GM23338 (cell line): ENCODE results near the gene XPNPEP2. TPM values are rescaled to one million over a fixed set of nuclear protein-coding genes. Genes with fewer than 3 reads are reported as not detected.

Experiments used
- ATAC-seq: fragments of 200-7000 bp; cut with Tn5 transposase; 3 replicates; pipeline ENCODE4 v1.9.1; 2020
- DNase-seq: peaks from one replicate; pipeline ENCODE4 v3.0.0-alpha.2; 2015; ENCODE audit warnings: low spot score
- H2AFZ ChIP-seq: fragments of 200-600 bp; sonication (generic); 2 replicates; pipeline ENCODE4 v1.8.0; 2016; ENCODE audit warnings: antibody characterized with exemption, mild to moderate bottlenecking, moderate library complexity
- H3F3A ChIP-seq: fragments of 200-600 bp; sonication (generic); replicated peaks from 2 replicates; pipeline ENCODE4 v1.8.0; 2017; ENCODE audit warnings: antibody characterized with exemption, mixed run types, low read depth
- H3K27ac ChIP-seq: fragments of 200-600 bp; sonication (generic); 2 replicates; pipeline ENCODE4 v1.6.1; 2016; ENCODE audit warnings: low read depth
- H3K27me3 ChIP-seq: fragments of 200-600 bp; sonication (generic); 2 replicates; pipeline ENCODE4 v1.8.0; 2016; ENCODE audit warnings: mild to moderate bottlenecking, mixed run types, moderate library complexity; ENCODE audit not compliant: insufficient read depth
- H3K36me3 ChIP-seq: fragments of 200-600 bp; sonication (generic); 2 replicates; pipeline ENCODE4 v1.8.0; 2016; ENCODE audit warnings: mild to moderate bottlenecking; ENCODE audit not compliant: insufficient read depth
- H3K4me1 ChIP-seq: fragments of 200-600 bp; sonication (generic); 2 replicates; pipeline ENCODE4 v1.8.0; 2016; ENCODE audit warnings: mild to moderate bottlenecking, moderate library complexity; ENCODE audit not compliant: insufficient read depth
- H3K4me2 ChIP-seq: fragments of 200-600 bp; sonication (generic); 2 replicates; pipeline ENCODE4 v1.7.1; 2017; ENCODE audit warnings: mixed run types
- H3K4me3 ChIP-seq: fragments of 200-600 bp; sonication (generic); 2 replicates; pipeline ENCODE4 v1.6.1; 2016; ENCODE audit warnings: mixed run types
- H3K79me2 ChIP-seq: fragments of 200-600 bp; sonication (generic); replicated peaks from 2 replicates; pipeline ENCODE4 v1.8.0; 2017; ENCODE audit warnings: mild to moderate bottlenecking; ENCODE audit not compliant: insufficient read depth
- H3K9me2 ChIP-seq: fragments of 200-600 bp; sonication (generic); 2 replicates; pipeline ENCODE4 v1.8.0; 2017; ENCODE audit not compliant: insufficient read depth
- H4K20me1 ChIP-seq: fragments of 200-600 bp; sonication (generic); replicated peaks from 2 replicates; pipeline ENCODE4 v1.8.0; 2017; ENCODE audit warnings: mild to moderate bottlenecking; ENCODE audit not compliant: insufficient read depth
- H3K27ac Mint-ChIP-seq: 2 replicates; pipeline ENCODE4 v1.8.0; 2020; ENCODE audit warnings: inconsistent platforms, mild to moderate bottlenecking, moderate library complexity, mixed read lengths
- H3K27me3 Mint-ChIP-seq: 3 replicates; pipeline ENCODE4 v1.8.0; 2022; ENCODE audit warnings: low read depth, mild to moderate bottlenecking, moderate library complexity, mixed read lengths, inconsistent platforms; ENCODE audit not compliant: insufficient read depth, poor library complexity
- H3K36me3 Mint-ChIP-seq: 3 replicates; pipeline ENCODE4 v1.8.0; 2021; ENCODE audit warnings: low read depth, mild to moderate bottlenecking, inconsistent platforms, moderate library complexity, mixed read lengths
- H3K4me1 Mint-ChIP-seq: 3 replicates; pipeline ENCODE4 v1.8.0; 2020; ENCODE audit warnings: mild to moderate bottlenecking, inconsistent platforms, mixed read lengths
- H3K4me3 Mint-ChIP-seq: 3 replicates; pipeline ENCODE4 v1.8.0; 2021; ENCODE audit warnings: moderate library complexity, mild to moderate bottlenecking, inconsistent platforms, mixed read lengths
- H3K9me3 Mint-ChIP-seq: 3 replicates; pipeline ENCODE4 v1.8.0; 2020; ENCODE audit warnings: moderate library complexity, mild to moderate bottlenecking, inconsistent platforms, mixed read lengths
- EZH2 ChIP-seq: fragments of 200-600 bp; sonication (generic); IDR thresholded peaks from one replicate; pipeline ENCODE4 v1.8.0; 2017; ENCODE audit warnings: antibody characterized with exemption, mild to moderate bottlenecking, low read depth; ENCODE audit not compliant: unreplicated experiment
- EZH2phosphoT487 ChIP-seq: fragments of 200-600 bp; sonication (generic); IDR thresholded peaks from one replicate; pipeline ENCODE4 v1.8.1; 2018; ENCODE audit warnings: antibody characterized with exemption; ENCODE audit not compliant: unreplicated experiment
- JUNB ChIP-seq: IDR thresholded peaks from one replicate; pipeline ENCODE4 v1.6.1; 2016; ENCODE audit warnings: antibody characterized with exemption; ENCODE audit not compliant: unreplicated experiment
- NANOG ChIP-seq: IDR thresholded peaks from 2 replicates; pipeline ENCODE4 v1.6.1; 2016; ENCODE audit warnings: antibody characterized with exemption, borderline replicate concordance
- ZNF114 ChIP-seq: fragments of 250-450 bp; sonication (Bioruptor Pico); IDR thresholded peaks from 2 replicates; pipeline ENCODE4 v1.5.0; 2020; ENCODE audit warnings: mild to moderate bottlenecking, moderate library complexity
- ZNF331 ChIP-seq: fragments of 250-450 bp; sonication (Bioruptor Pico); IDR thresholded peaks from 2 replicates; pipeline ENCODE4 v1.5.0; 2020; ENCODE audit warnings: low read depth, mild to moderate bottlenecking, moderate library complexity
- polyA plus RNA-seq: library from polyadenylated mRNA; unstranded; fragments of >200 nt; fragmentation: Nextera tagmentation; extraction: Ambion mirVana; gene quantifications from 2 replicates; pipeline ENCODE4 v1.2.1, GENCODE V29; 2016
- total RNA-seq: library from RNA; depleted of rRNA; stranded (reverse); fragments of >200 nt; shearing (Covaris generic); gene quantifications from 2 replicates; pipeline ENCODE4 v1.2.3, GENCODE V29; 2014
- TF ChIP-seq, protein P1 (sequence below): IDR thresholded peaks from 2 replicates; pipeline ENCODE4 v1.6.1; 2016; ENCODE audit warnings: antibody characterized with exemption
- TF ChIP-seq, protein P2 (sequence below), 2 experiments: fragments of 200-600 bp in 1 of 2; sonication (generic) in 1 of 2; conservative IDR thresholded peaks; 2 replicates each; pipeline versions ENCODE4 v1.5.1 to v1.6.1; 2016 to 2017; ENCODE audit warnings: antibody characterized with exemption in 2 of 2, low read depth in 2 of 2, mild to moderate bottlenecking in 2 of 2, moderate library complexity in 1 of 2
- TF ChIP-seq, protein P3 (sequence below): fragments of 250-450 bp; sonication (Bioruptor Pico); IDR thresholded peaks from 2 replicates; pipeline ENCODE4 v1.5.0; 2020; ENCODE audit warnings: mild to moderate bottlenecking, moderate library complexity

Gene XPNPEP2
- total and polyA plus RNA-seq, 2 experiments from 2014 or later = not detected

DNA sequence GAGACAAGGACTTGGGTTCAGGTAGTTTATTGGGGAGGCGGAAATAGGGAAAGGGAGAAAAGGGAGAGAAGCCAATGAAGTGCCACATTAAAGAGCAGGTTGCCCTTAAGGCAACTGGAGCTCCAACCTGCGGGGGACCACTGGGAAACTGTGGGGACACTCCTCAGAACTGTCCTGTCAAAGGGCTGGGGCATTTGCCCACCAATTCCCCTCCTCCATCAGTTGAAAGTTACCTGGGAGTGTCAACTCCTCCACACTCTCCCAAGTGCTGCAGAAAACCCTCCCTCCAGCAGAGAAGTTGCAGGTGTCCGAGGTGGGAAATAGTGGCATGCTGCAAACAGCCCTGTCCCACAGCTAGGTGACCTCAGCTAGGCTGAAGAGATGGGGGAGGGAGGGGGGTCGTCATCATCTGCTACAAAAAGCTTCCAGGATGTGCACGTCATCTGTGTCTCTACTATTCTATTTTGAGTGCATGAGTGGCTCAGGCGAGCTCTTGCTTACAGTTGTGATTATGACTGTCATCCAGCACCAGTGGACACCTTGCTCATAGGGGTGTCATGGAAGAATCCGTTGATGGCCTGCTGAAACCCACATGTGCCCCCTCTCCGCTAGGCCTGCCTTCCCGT lies 41.5 kb upstream of the XPNPEP2 start:
- H3K27ac ChIP-seq = peak overlapping the region; percentile 43; the same call in 1 of the 2 replicates
- H4K20me1 ChIP-seq = no peaks in the 10 kb centered on the region
- no peaks in the 10 kb centered on the region for H3F3A ChIP-seq
- H3K4me1 ChIP-seq = peaks cover 12% of the 10 kb centered on the region
- 0 out of 3 replicates have a peak, but pooled peaks cover 3% of the 10 kb centered on the region for H3K36me3 Mint-ChIP-seq
- no peaks in the 10 kb centered on the region for H3K27me3 ChIP-seq
- H2AFZ ChIP-seq = no peak overlapping the region
- H3K27me3 Mint-ChIP-seq = peaks cover 2% of the 10 kb centered on the region
- H3K9me3 Mint-ChIP-seq = no peaks in the 10 kb centered on the region; the same call in 2 of the 3 replicates
- no peaks in the 10 kb centered on the region for H3K36me3 ChIP-seq
- peak overlapping the region; percentile 5; the same call in 1 of the 2 replicates for H3K4me2 ChIP-seq
- no peaks in the 10 kb centered on the region for H3K9me2 ChIP-seq
- ATAC-seq (peak; percentile 28), DNase-seq (no peak)
- no peaks in the 10 kb centered on the region for H3K79me2 ChIP-seq
- TF ChIP-seq NANOG (no peak), ZNF331 (CRISPR knock-in tag) (no peak), JUNB (no peak)
- TF ChIP-seq, protein P1, sequence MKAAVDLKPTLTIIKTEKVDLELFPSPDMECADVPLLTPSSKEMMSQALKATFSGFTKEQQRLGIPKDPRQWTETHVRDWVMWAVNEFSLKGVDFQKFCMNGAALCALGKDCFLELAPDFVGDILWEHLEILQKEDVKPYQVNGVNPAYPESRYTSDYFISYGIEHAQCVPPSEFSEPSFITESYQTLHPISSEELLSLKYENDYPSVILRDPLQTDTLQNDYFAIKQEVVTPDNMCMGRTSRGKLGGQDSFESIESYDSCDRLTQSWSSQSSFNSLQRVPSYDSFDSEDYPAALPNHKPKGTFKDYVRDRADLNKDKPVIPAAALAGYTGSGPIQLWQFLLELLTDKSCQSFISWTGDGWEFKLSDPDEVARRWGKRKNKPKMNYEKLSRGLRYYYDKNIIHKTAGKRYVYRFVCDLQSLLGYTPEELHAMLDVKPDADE = no peak
- TF ChIP-seq, protein P2, sequence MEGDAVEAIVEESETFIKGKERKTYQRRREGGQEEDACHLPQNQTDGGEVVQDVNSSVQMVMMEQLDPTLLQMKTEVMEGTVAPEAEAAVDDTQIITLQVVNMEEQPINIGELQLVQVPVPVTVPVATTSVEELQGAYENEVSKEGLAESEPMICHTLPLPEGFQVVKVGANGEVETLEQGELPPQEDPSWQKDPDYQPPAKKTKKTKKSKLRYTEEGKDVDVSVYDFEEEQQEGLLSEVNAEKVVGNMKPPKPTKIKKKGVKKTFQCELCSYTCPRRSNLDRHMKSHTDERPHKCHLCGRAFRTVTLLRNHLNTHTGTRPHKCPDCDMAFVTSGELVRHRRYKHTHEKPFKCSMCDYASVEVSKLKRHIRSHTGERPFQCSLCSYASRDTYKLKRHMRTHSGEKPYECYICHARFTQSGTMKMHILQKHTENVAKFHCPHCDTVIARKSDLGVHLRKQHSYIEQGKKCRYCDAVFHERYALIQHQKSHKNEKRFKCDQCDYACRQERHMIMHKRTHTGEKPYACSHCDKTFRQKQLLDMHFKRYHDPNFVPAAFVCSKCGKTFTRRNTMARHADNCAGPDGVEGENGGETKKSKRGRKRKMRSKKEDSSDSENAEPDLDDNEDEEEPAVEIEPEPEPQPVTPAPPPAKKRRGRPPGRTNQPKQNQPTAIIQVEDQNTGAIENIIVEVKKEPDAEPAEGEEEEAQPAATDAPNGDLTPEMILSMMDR (conservative IDR thresholded peaks at IDR 0.05; ENCODE audit: low read depth in 2 of 2) = no peak
- peaks cover 32% of the 10 kb centered on the region for H3K4me1 Mint-ChIP-seq
- no peak overlapping the region; the same call in 1 of the 2 replicates for H3K4me3 ChIP-seq
- peak overlapping the region; percentile 50 for H3K4me3 Mint-ChIP-seq
- no peak overlapping the region for H3K27ac Mint-ChIP-seq

DNA sequence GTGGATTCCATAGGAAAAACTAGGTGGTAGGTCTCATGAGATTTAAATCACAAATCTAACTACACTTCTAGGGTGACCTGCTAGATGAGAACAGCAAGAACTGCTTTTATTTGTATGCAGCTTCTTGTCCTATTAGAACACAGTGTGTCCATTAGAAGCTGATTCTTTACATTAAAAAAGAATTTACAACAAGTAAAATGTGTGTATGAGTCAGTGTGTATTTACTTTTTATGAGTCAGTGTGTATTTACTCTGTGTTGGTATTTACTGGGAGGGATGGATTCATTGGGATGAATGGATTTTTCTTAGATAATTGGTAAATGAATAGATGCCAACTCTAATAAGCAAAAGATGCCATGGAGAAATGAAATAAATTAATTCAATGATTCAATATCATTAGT lies 40.6 kb upstream of the XPNPEP2 start:
- Histone ChIP-seq H4K20me1 (no peaks in the 10 kb centered on the region), H3K36me3 (no peaks in the 10 kb centered on the region), H2AFZ (no peak overlapping the region), H3K9me2 (no peaks in the 10 kb centered on the region), H3K27ac (no peak overlapping the region), H3K79me2 (no peaks in the 10 kb centered on the region), H3F3A (no peaks in the 10 kb centered on the region), H3K27me3 (no peaks in the 10 kb centered on the region), H3K4me1 (peaks cover 12% of the 10 kb centered on the region), H3K4me3 (no peak overlapping the region), H3K4me2 (no peak overlapping the region)
- peaks cover 2% of the 10 kb centered on the region for H3K27me3 Mint-ChIP-seq
- no peak for DNase-seq
- no peak overlapping the region for H3K27ac Mint-ChIP-seq
- no peak overlapping the region for H3K4me3 Mint-ChIP-seq
- peaks cover 30% of the 10 kb centered on the region for H3K4me1 Mint-ChIP-seq
- H3K36me3 Mint-ChIP-seq = 0 out of 3 replicates have a peak, but pooled peaks cover 3% of the 10 kb centered on the region
- H3K9me3 Mint-ChIP-seq = no peaks in the 10 kb centered on the region; the same call in 2 of the 3 replicates
- no peak for ATAC-seq
- TF ChIP-seq, protein P3, sequence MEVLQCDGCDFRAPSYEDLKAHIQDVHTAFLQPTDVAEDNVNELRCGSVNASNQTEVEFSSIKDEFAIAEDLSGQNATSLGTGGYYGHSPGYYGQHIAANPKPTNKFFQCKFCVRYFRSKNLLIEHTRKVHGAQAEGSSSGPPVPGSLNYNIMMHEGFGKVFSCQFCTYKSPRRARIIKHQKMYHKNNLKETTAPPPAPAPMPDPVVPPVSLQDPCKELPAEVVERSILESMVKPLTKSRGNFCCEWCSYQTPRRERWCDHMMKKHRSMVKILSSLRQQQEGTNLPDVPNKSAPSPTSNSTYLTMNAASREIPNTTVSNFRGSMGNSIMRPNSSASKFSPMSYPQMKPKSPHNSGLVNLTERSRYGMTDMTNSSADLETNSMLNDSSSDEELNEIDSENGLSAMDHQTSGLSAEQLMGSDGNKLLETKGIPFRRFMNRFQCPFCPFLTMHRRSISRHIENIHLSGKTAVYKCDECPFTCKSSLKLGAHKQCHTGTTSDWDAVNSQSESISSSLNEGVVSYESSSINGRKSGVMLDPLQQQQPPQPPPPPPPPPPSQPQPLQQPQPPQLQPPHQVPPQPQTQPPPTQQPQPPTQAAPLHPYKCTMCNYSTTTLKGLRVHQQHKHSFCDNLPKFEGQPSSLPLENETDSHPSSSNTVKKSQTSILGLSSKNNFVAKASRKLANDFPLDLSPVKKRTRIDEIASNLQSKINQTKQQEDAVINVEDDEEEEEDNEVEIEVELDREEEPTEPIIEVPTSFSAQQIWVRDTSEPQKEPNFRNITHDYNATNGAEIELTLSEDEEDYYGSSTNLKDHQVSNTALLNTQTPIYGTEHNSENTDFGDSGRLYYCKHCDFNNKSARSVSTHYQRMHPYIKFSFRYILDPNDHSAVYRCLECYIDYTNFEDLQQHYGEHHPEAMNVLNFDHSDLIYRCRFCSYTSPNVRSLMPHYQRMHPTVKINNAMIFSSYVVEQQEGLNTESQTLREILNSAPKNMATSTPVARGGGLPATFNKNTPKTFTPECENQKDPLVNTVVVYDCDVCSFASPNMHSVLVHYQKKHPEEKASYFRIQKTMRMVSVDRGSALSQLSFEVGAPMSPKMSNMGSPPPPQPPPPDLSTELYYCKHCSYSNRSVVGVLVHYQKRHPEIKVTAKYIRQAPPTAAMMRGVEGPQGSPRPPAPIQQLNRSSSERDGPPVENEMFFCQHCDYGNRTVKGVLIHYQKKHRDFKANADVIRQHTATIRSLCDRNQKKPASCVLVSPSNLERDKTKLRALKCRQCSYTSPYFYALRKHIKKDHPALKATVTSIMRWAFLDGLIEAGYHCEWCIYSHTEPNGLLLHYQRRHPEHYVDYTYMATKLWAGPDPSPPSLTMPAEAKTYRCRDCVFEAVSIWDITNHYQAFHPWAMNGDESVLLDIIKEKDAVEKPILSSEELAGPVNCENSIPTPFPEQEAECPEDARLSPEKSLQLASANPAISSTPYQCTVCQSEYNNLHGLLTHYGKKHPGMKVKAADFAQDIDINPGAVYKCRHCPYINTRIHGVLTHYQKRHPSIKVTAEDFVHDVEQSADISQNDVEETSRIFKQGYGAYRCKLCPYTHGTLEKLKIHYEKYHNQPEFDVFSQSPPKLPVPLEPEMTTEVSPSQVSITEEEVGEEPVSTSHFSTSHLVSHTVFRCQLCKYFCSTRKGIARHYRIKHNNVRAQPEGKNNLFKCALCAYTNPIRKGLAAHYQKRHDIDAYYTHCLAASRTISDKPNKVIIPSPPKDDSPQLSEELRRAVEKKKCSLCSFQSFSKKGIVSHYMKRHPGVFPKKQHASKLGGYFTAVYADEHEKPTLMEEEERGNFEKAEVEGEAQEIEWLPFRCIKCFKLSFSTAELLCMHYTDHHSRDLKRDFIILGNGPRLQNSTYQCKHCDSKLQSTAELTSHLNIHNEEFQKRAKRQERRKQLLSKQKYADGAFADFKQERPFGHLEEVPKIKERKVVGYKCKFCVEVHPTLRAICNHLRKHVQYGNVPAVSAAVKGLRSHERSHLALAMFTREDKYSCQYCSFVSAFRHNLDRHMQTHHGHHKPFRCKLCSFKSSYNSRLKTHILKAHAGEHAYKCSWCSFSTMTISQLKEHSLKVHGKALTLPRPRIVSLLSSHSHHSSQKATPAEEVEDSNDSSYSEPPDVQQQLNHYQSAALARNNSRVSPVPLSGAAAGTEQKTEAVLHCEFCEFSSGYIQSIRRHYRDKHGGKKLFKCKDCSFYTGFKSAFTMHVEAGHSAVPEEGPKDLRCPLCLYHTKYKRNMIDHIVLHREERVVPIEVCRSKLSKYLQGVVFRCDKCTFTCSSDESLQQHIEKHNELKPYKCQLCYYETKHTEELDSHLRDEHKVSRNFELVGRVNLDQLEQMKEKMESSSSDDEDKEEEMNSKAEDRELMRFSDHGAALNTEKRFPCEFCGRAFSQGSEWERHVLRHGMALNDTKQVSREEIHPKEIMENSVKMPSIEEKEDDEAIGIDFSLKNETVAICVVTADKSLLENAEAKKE = no peak
- TF ChIP-seq, protein P2 (conservative IDR thresholded peaks at IDR 0.05; ENCODE audit: low read depth in 2 of 2) = no peak
- TF ChIP-seq ZNF114 (CRISPR knock-in tag) = no peak
- no peak for TF ChIP-seq JUNB
- no peak for TF ChIP-seq EZH2
- no peak for TF ChIP-seq EZH2phosphoT487
